ENCODE results near the gene PDE1C.

Gene PDE1C

DNA sequence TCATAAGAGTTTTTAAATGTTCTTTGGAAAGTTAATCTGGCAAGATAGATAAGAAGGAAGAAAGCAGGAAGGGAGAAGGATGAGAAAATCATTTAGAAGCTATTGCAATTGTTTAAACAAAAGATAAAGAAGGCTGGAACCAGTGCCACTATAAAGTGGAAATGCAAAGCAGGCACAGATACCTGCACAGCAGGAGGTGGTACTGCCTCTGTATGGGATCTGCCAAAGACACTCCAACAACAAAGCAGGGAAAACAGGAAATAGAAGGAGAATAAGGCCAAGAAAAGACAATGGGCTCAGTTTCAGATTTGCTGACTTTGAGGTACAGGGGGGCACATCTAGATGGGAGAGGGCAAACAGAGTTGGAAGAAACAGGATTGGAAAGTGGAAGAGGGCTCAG lies 244.6 kb downstream of the PDE1C start:
- TF ChIP-seq CTCF (IDR thresholded peaks at IDR 0.05; ENCODE audit: low read depth, low read length): no peak
- no peak for DNase-seq (ENCODE audit: extremely low read depth, low read depth)

- no peak for DNase-seq (ENCODE audit: extremely low read depth, low read depth)
- no peak for TF ChIP-seq CTCF (IDR thresholded peaks at IDR 0.05; ENCODE audit: low read depth, low read length)
Measured at GRCh38 chr7:31819031-31819430, 251.2 kb downstream of the PDE1C start.

- TF ChIP-seq CTCF (IDR thresholded peaks at IDR 0.05; ENCODE audit: low read depth, low read length): no peak
- no peak for DNase-seq (ENCODE audit: extremely low read depth, low read depth)
Measured at GRCh38 chr7:31816810-31817209, 253.4 kb downstream of the PDE1C start.

- no peak for DNase-seq (ENCODE audit: extremely low read depth, low read depth)
- no peak for TF ChIP-seq CTCF (IDR thresholded peaks at IDR 0.05; ENCODE audit: low read depth, low read length)
Measured at GRCh38 chr7:31815796-31816195, 254.4 kb downstream of the PDE1C start.

GRCh38 chr7:31814187-31814586 lies 256.0 kb downstream of the PDE1C start:
- DNase-seq (ENCODE audit: extremely low read depth, low read depth): no peak
- TF ChIP-seq CTCF (IDR thresholded peaks at IDR 0.05; ENCODE audit: low read depth, low read length): no peak

- DNase-seq (ENCODE audit: extremely low read depth, low read depth): no peak
- no peak for TF ChIP-seq CTCF (IDR thresholded peaks at IDR 0.05; ENCODE audit: low read depth, low read length)
Measured at GRCh38 chr7:31811650-31812461, 258.4 kb downstream of the PDE1C start.

DNA sequence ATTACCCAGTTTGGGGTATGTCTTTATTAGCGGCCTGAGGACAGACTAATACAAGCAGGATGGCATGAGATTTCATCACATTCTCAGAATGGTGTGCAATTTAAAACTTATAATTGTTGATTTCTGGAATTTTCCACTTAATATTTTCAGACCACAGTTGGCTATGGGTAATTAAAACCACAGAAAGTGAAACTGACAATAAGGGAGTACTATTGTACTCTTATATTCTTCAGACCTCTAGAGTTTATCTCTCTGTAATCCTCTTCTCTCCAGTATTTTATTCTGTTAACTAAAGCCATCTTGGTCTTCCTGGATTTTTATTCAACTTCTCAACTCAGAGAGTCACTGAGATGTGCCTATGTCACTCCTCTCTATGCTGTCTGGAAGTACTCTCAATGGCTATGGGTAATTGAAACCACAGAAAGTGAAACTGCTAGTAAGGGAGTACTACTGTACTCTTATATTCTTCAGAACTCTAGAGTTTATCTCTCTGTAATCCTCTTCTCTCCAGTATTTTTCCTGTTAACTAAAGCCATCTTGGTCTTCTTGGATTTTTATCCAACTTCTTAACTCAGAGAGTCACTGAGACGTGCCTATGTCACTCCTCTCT lies 264.9 kb downstream of the PDE1C start:
- TF ChIP-seq CTCF (IDR thresholded peaks at IDR 0.05; ENCODE audit: low read depth, low read length): no peak
- DNase-seq (ENCODE audit: extremely low read depth, low read depth): no peak

All from AG09319 (cell line).